GM23338 (cell line): ENCODE results near the gene LRP11. TPM values are rescaled to one million over a fixed set of nuclear protein-coding genes. Genes with fewer than 3 reads are reported as not detected.

Experiments used
- ATAC-seq: fragments of 200-7000 bp; cut with Tn5 transposase; 3 replicates; pipeline ENCODE4 v1.9.1; 2020
- DNase-seq: peaks from one replicate; pipeline ENCODE4 v3.0.0-alpha.2; 2015; ENCODE audit warnings: low spot score
- H2AFZ ChIP-seq: fragments of 200-600 bp; sonication (generic); 2 replicates; pipeline ENCODE4 v1.8.0; 2016; ENCODE audit warnings: antibody characterized with exemption, mild to moderate bottlenecking, moderate library complexity
- H3F3A ChIP-seq: fragments of 200-600 bp; sonication (generic); replicated peaks from 2 replicates; pipeline ENCODE4 v1.8.0; 2017; ENCODE audit warnings: antibody characterized with exemption, mixed run types, low read depth
- H3K27ac ChIP-seq: fragments of 200-600 bp; sonication (generic); 2 replicates; pipeline ENCODE4 v1.6.1; 2016; ENCODE audit warnings: low read depth
- H3K27me3 ChIP-seq: fragments of 200-600 bp; sonication (generic); 2 replicates; pipeline ENCODE4 v1.8.0; 2016; ENCODE audit warnings: mild to moderate bottlenecking, mixed run types, moderate library complexity; ENCODE audit not compliant: insufficient read depth
- H3K36me3 ChIP-seq: fragments of 200-600 bp; sonication (generic); 2 replicates; pipeline ENCODE4 v1.8.0; 2016; ENCODE audit warnings: mild to moderate bottlenecking; ENCODE audit not compliant: insufficient read depth
- H3K4me1 ChIP-seq: fragments of 200-600 bp; sonication (generic); 2 replicates; pipeline ENCODE4 v1.8.0; 2016; ENCODE audit warnings: mild to moderate bottlenecking, moderate library complexity; ENCODE audit not compliant: insufficient read depth
- H3K4me2 ChIP-seq: fragments of 200-600 bp; sonication (generic); 2 replicates; pipeline ENCODE4 v1.7.1; 2017; ENCODE audit warnings: mixed run types
- H3K4me3 ChIP-seq: fragments of 200-600 bp; sonication (generic); 2 replicates; pipeline ENCODE4 v1.6.1; 2016; ENCODE audit warnings: mixed run types
- H3K79me2 ChIP-seq: fragments of 200-600 bp; sonication (generic); replicated peaks from 2 replicates; pipeline ENCODE4 v1.8.0; 2017; ENCODE audit warnings: mild to moderate bottlenecking; ENCODE audit not compliant: insufficient read depth
- H3K9me2 ChIP-seq: fragments of 200-600 bp; sonication (generic); 2 replicates; pipeline ENCODE4 v1.8.0; 2017; ENCODE audit not compliant: insufficient read depth
- H4K20me1 ChIP-seq: fragments of 200-600 bp; sonication (generic); replicated peaks from 2 replicates; pipeline ENCODE4 v1.8.0; 2017; ENCODE audit warnings: mild to moderate bottlenecking; ENCODE audit not compliant: insufficient read depth
- H3K27ac Mint-ChIP-seq: 2 replicates; pipeline ENCODE4 v1.8.0; 2020; ENCODE audit warnings: inconsistent platforms, mild to moderate bottlenecking, moderate library complexity, mixed read lengths
- H3K27me3 Mint-ChIP-seq: 3 replicates; pipeline ENCODE4 v1.8.0; 2022; ENCODE audit warnings: low read depth, mild to moderate bottlenecking, moderate library complexity, mixed read lengths, inconsistent platforms; ENCODE audit not compliant: insufficient read depth, poor library complexity
- H3K36me3 Mint-ChIP-seq: 3 replicates; pipeline ENCODE4 v1.8.0; 2021; ENCODE audit warnings: low read depth, mild to moderate bottlenecking, inconsistent platforms, moderate library complexity, mixed read lengths
- H3K4me1 Mint-ChIP-seq: 3 replicates; pipeline ENCODE4 v1.8.0; 2020; ENCODE audit warnings: mild to moderate bottlenecking, inconsistent platforms, mixed read lengths
- H3K4me3 Mint-ChIP-seq: 3 replicates; pipeline ENCODE4 v1.8.0; 2021; ENCODE audit warnings: moderate library complexity, mild to moderate bottlenecking, inconsistent platforms, mixed read lengths
- H3K9me3 Mint-ChIP-seq: 3 replicates; pipeline ENCODE4 v1.8.0; 2020; ENCODE audit warnings: moderate library complexity, mild to moderate bottlenecking, inconsistent platforms, mixed read lengths
- CREB1 ChIP-seq: fragments of 250-450 bp; sonication (Bioruptor Pico); IDR thresholded peaks from 2 replicates; pipeline ENCODE4 v1.5.0; 2020; ENCODE audit warnings: low read depth, mild to moderate bottlenecking, moderate library complexity
- CTCF ChIP-seq, 2 experiments: fragments of 200-600 bp in 1 of 2; sonication (generic) in 1 of 2; conservative IDR thresholded peaks; 2 replicates each; pipeline versions ENCODE4 v1.5.1 to v1.6.1; 2016 to 2017; ENCODE audit warnings: antibody characterized with exemption in 2 of 2, low read depth in 2 of 2, mild to moderate bottlenecking in 2 of 2, moderate library complexity in 1 of 2
- ETS1 ChIP-seq: IDR thresholded peaks from 2 replicates; pipeline ENCODE4 v1.6.1; 2016; ENCODE audit warnings: antibody characterized with exemption
- EZH2 ChIP-seq: fragments of 200-600 bp; sonication (generic); IDR thresholded peaks from one replicate; pipeline ENCODE4 v1.8.0; 2017; ENCODE audit warnings: antibody characterized with exemption, mild to moderate bottlenecking, low read depth; ENCODE audit not compliant: unreplicated experiment
- EZH2phosphoT487 ChIP-seq: fragments of 200-600 bp; sonication (generic); IDR thresholded peaks from one replicate; pipeline ENCODE4 v1.8.1; 2018; ENCODE audit warnings: antibody characterized with exemption; ENCODE audit not compliant: unreplicated experiment
- JUNB ChIP-seq: IDR thresholded peaks from one replicate; pipeline ENCODE4 v1.6.1; 2016; ENCODE audit warnings: antibody characterized with exemption; ENCODE audit not compliant: unreplicated experiment
- NANOG ChIP-seq: IDR thresholded peaks from 2 replicates; pipeline ENCODE4 v1.6.1; 2016; ENCODE audit warnings: antibody characterized with exemption, borderline replicate concordance
- POLR2AphosphoS5 ChIP-seq: IDR thresholded peaks from 2 replicates; pipeline ENCODE4 v1.6.1; 2016; ENCODE audit warnings: antibody characterized with exemption, low read depth
- REST ChIP-seq: IDR thresholded peaks from one replicate; pipeline ENCODE4 v1.6.1; 2018; ENCODE audit warnings: antibody characterized with exemption; ENCODE audit not compliant: unreplicated experiment
- STAT1 ChIP-seq: IDR thresholded peaks from one replicate; pipeline ENCODE4 v1.6.1; 2016; ENCODE audit warnings: antibody characterized with exemption; ENCODE audit not compliant: unreplicated experiment
- ZNF114 ChIP-seq: fragments of 250-450 bp; sonication (Bioruptor Pico); IDR thresholded peaks from 2 replicates; pipeline ENCODE4 v1.5.0; 2020; ENCODE audit warnings: mild to moderate bottlenecking, moderate library complexity
- ZNF331 ChIP-seq: fragments of 250-450 bp; sonication (Bioruptor Pico); IDR thresholded peaks from 2 replicates; pipeline ENCODE4 v1.5.0; 2020; ENCODE audit warnings: low read depth, mild to moderate bottlenecking, moderate library complexity
- ZNF462 ChIP-seq: fragments of 250-450 bp; sonication (Bioruptor Pico); IDR thresholded peaks from 2 replicates; pipeline ENCODE4 v1.5.0; 2020; ENCODE audit warnings: mild to moderate bottlenecking, moderate library complexity
- polyA plus RNA-seq: library from polyadenylated mRNA; unstranded; fragments of >200 nt; fragmentation: Nextera tagmentation; extraction: Ambion mirVana; gene quantifications from 2 replicates; pipeline ENCODE4 v1.2.1, GENCODE V29; 2016
- total RNA-seq: library from RNA; depleted of rRNA; stranded (reverse); fragments of >200 nt; shearing (Covaris generic); gene quantifications from 2 replicates; pipeline ENCODE4 v1.2.3, GENCODE V29; 2014

The LRP11 gene
- total and polyA plus RNA-seq, 2 experiments from 2014 or later, result 10.8 to 37.1 TPM

- Histone ChIP-seq H3K27ac (no peak overlapping the region), H4K20me1 (no peaks in the 10 kb centered on the region), H3K9me2 (no peaks in the 10 kb centered on the region; the same call in none of the 2 replicates), H3K79me2 (no peaks in the 10 kb centered on the region), H3K4me1 (no peaks in the 10 kb centered on the region), H3K36me3 (no peaks in the 10 kb centered on the region), H3K27me3 (no peaks in the 10 kb centered on the region), H3K4me3 (no peak overlapping the region), H3F3A (no peaks in the 10 kb centered on the region), H2AFZ (no peak overlapping the region), H3K4me2 (no peak overlapping the region)
- Mint-ChIP-seq H3K27ac (no peak overlapping the region), H3K36me3 (no peaks in the 10 kb centered on the region), H3K4me3 (no peak overlapping the region), H3K4me1 (peaks cover 14% of the 10 kb centered on the region), H3K27me3 (no peaks in the 10 kb centered on the region), H3K9me3 (peaks cover 6% of the 10 kb centered on the region; the same call in 2 of the 3 replicates)
- TF ChIP-seq POLR2AphosphoS5 (no peak), JUNB (no peak), CTCF (conservative IDR thresholded peaks at IDR 0.05; ENCODE audit: low read depth in 2 of 2) (no peak), NANOG (no peak), ZNF331 (CRISPR knock-in tag) (no peak), ETS1 (no peak), REST (no peak), ZNF114 (CRISPR knock-in tag) (no peak), CREB1 (CRISPR knock-in tag) (no peak), STAT1 (no peak), EZH2phosphoT487 (no peak), ZNF462 (CRISPR knock-in tag) (no peak), EZH2 (no peak)
- ATAC-seq (no peak), DNase-seq (no peak)
These were observed 7.0 kb upstream of the LRP11 start for GRCh38 chr6:149871182-149871581.
